Activated T-helper 1 cell treated with anti-CD3 and anti-CD28 coated beads, Interleukin-12 subunit alpha, Interleukin-12 subunit beta, Interleukin-2, Interleukin-4 antibody, amounts not matched to agents 30 ng/mL and 10 ng/mL and 1 ng/mL, durations not matched to agents 14 hours and 24 hours and 36 hours (primary cell): ENCODE measurements around the gene TYW1B. TPM values are rescaled to one million over a fixed set of nuclear protein-coding genes. Genes with fewer than 3 reads are reported as not detected.
"Not testable (repeated sequence)": the region's sequence is repeated elsewhere in the genome, so short reads cannot be mapped to it uniquely, and the experiment has no call there.

Experiments
- DNase-seq: peaks from one replicate; pipeline ENCODE4 v3.0.0; 2021; ENCODE audit warnings: low spot score
- H3K27ac Mint-ChIP-seq: one replicate; pipeline ENCODE4 v1.8.0; 2021; ENCODE audit warnings: mild to moderate bottlenecking, mixed read lengths
- H3K27me3 Mint-ChIP-seq: one replicate; pipeline ENCODE4 v1.8.0; 2022; ENCODE audit warnings: mild to moderate bottlenecking, moderate library complexity, mixed read lengths; ENCODE audit not compliant: insufficient read depth
- H3K36me3 Mint-ChIP-seq: one replicate; pipeline ENCODE4 v1.8.0; 2021; ENCODE audit warnings: low read depth, mixed read lengths
- H3K4me1 Mint-ChIP-seq: one replicate; pipeline ENCODE4 v1.8.0; 2021; ENCODE audit warnings: low read depth, mixed read lengths
- H3K4me3 Mint-ChIP-seq: one replicate; pipeline ENCODE4 v1.8.0; 2021; ENCODE audit warnings: mild to moderate bottlenecking, moderate library complexity, mixed read lengths
- H3K9me3 Mint-ChIP-seq: one replicate; pipeline ENCODE4 v1.8.0; 2021; ENCODE audit warnings: mixed read lengths
- intact Hi-C: fragments of 100-400 bp; cut with micrococcal nuclease; formaldehyde crosslinking; loops from one replicate; pipeline ENCODE4 v1.15.1; 2024
- total RNA-seq: library from RNA; stranded (reverse); gene quantifications from 2 replicates; pipeline ENCODE4 v1.2.3, GENCODE V29; 2022

Gene TYW1B
- total RNA-seq, 1 donor from 2014 or later = 3.3 TPM

DNA sequence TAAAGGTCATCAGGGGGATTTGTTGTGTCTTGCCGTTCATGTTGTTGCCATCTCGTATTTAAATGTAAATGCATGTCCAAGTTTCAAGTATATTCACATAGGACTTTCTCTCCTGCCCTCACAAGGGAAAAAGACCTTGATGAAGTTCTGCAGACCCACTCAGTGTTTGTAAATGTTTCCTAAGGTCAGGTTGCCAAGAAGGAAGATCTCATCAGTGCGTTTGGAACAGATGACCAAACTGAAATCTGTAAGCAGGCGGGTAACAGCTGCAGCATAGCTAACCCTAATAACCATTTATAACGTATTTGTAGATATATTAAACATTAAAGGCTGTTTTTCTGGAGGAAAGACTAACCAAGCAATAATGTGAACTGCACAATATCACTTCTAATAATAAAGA lies 2.6 kb upstream of the TYW1B start:
- Mint-ChIP-seq H3K36me3 (peaks cover 22% of the 10 kb centered on the region), H3K4me1 (peaks cover 26% of the 10 kb centered on the region), H3K4me3 (peak overlapping the region; percentile 99), H3K27ac (peak overlapping the region; percentile 100)
- DNase-seq, H3K27me3 Mint-ChIP-seq, H3K9me3 Mint-ChIP-seq: not testable (repeated sequence)
- intact Hi-C loops = loop anchor here (2.0 kb wide), 1 partner anchor 84 kb away; no protein-coding TSS in a partner anchor

DNA sequence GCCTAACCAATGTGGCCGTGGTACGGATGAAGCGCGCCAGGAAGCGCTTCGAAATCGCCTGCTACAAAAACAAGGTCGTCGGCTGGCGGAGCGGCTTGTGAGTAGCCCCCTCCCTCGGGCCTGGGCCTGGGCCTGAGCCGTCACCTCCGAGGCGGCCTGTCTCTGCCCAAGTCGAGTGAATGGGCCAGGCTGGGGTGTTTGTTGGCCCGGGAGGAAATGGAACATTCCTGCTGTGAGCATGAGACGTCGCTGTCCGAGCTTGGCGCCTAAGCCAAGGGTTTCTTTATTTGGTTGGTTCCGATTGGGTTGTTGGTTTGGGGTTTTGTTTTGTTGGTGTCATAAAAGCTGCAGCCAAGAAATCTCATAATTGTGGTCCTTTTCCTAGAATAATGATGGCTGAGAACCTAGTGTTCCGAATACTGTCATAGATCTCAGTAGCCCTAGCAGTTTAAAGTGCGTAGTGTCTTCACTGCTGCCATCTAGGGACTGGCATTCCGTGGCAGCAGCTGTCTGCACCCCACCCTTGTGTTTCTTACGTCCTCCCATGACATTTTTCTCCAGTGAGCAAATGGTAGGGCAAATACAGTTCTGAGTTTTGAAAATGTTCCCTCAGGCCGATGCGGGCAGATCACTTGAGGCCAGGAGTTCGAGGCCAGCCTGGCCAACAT lies 1.8 kb upstream of the TYW1B start:
- peak overlapping the region; percentile 99 for H3K4me3 Mint-ChIP-seq
- DNase-seq = peak; percentile 12
- H3K27ac Mint-ChIP-seq = peak overlapping the region; percentile 100
- H3K27me3 Mint-ChIP-seq, H3K9me3 Mint-ChIP-seq: not testable (repeated sequence)
- peaks cover 26% of the 10 kb centered on the region for H3K4me1 Mint-ChIP-seq
- intact Hi-C loops = loop anchor here (2.0 to 10.0 kb wide), 2 partner anchors 85 to 695 kb away; partner anchors contain the start of gene BAZ1B
- H3K36me3 Mint-ChIP-seq = peaks cover 21% of the 10 kb centered on the region

DNA sequence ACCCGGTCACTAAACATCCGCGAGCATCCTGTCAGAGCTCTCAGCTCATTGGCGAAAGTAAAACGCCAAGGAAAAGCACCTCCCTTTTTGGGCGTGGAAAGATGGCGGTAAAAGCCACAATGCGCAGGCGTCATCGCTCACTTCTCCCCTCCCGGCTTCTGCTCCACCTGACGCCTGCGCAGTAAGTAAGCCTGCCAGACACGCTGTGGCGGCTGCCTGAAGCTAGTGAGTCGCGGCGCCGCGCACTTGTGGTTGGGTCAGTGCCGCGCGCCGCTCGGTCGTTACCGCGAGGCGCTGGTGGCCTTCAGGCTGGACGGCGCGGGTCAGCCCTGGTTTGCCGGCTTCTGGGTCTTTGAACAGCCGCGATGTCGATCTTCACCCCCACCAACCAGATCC lies 1.3 kb upstream of the TYW1B start:
- H3K9me3 Mint-ChIP-seq, H3K27me3 Mint-ChIP-seq: not testable (repeated sequence)
- Mint-ChIP-seq H3K27ac (peak overlapping the region; percentile 100), H3K36me3 (peaks cover 19% of the 10 kb centered on the region), H3K4me3 (peak overlapping the region; percentile 99), H3K4me1 (peaks cover 26% of the 10 kb centered on the region)
- intact Hi-C loops = loop anchor here (10.0 kb wide), 1 partner anchor 696 kb away; the partner anchor contains the start of gene BAZ1B
- peak; percentile 96 for DNase-seq

DNA sequence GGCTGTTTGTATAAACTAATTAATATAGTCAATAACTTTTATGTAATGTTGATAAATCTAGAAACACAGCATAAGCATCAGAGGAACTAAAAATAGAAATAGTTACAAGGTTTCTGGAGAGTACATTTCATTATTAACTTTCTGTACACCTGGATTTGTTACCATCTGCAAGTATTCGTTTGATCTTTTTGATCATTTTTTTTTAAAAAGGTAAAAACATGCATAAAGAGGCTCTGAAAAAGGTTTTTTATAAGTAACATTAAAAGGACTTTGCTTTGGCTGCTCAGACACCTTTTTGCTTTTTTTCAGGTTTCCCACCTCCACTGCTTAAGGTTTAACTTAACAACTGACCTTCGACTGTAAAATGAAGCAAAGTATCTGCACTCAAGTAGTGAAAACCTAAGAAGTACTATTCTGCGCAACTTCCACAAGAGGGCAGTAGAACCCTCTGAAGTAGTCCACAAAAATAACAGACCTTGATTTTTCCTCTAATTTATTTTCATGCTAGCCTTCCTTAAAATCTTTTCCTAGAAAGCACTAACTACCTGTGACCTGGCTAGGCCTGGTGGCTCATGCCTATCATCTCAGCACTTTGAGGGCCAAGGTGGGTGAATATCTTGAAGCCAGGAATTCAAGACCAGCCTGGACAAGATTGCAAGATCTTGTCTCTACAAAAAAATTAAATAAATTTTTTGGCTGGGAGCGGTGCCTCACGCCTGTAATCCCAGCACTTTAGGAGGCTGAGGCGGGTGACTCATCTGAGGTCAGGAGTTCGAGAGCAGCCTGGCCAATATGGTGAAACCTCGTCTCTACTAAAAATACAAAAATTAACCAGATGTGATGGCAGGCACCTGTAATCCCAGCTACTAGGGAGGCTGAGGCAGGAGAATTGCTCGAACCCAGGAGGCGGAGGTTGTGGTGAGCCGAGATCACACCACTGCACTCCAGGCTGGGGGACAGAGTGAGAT lies 4.0 kb downstream of the TYW1B start:
- H3K36me3 Mint-ChIP-seq, H3K4me1 Mint-ChIP-seq, H3K4me3 Mint-ChIP-seq, H3K27ac Mint-ChIP-seq, DNase-seq, H3K27me3 Mint-ChIP-seq, H3K9me3 Mint-ChIP-seq: not testable (repeated sequence)
- intact Hi-C loops = loop anchor here (2.0 to 10.0 kb wide), 2 partner anchors 91 to 701 kb away; partner anchors contain the start of gene BAZ1B

DNA sequence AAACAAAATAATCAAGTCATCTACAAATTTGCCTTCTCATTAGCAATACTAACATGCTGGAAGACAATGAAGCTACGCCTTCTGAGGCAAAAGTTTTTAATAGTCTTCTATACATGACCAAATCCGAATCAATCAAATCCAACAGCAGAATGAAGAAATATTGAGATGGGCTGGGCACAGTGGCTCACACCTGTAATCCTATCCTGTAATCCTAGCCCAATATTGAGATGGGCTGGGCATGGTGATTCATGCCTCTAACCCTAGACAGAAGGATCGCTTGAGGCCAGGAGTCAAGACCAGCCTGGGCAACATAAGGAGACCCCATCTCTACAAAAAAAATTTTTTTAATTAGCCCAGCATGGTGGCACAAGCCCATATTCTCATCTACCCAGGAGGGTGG lies 5.5 kb downstream of the TYW1B start:
- H3K4me3 Mint-ChIP-seq, H3K36me3 Mint-ChIP-seq, H3K9me3 Mint-ChIP-seq, H3K27me3 Mint-ChIP-seq, H3K27ac Mint-ChIP-seq, DNase-seq, H3K4me1 Mint-ChIP-seq: not testable (repeated sequence)
- intact Hi-C loops = loop anchor here (2.0 to 10.0 kb wide), 2 partner anchors 92 to 702 kb away; partner anchors contain the start of gene BAZ1B

DNA sequence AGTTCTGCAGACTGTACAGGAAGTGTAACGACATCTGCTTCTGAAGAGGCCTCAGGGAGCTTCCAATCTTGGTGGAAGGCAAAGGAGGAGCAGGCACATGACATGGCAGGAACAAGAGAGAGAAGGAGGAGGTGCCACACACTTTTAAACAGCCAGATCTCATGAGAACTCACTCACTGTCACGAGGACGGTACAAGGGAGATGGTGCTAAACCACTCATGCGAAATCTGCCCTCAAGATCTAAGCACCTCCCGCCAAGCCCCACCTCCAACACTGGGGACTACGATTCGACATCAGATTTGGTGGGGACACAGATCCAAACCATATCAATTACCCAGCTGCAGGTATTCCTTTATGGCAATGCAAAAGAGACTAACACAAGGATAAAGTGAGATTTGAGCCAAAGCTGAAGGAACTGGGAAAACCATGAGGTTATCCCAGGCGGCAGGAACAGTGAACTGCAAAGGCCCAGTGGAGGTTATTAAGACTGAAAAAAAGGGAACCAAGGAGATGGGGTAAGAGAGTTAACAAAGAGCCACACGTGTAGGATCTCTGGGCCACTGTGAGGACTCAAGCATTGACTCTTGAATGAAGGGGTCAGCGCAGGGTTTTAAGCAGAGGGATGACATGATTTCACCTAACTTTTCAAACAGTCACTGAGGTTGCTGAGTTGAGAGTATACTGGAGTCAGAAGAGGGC lies 9.2 kb downstream of the TYW1B start:
- H3K4me3 Mint-ChIP-seq, DNase-seq, H3K9me3 Mint-ChIP-seq, intact Hi-C loops, H3K27ac Mint-ChIP-seq, H3K36me3 Mint-ChIP-seq, H3K27me3 Mint-ChIP-seq, H3K4me1 Mint-ChIP-seq: not testable (repeated sequence)

DNA sequence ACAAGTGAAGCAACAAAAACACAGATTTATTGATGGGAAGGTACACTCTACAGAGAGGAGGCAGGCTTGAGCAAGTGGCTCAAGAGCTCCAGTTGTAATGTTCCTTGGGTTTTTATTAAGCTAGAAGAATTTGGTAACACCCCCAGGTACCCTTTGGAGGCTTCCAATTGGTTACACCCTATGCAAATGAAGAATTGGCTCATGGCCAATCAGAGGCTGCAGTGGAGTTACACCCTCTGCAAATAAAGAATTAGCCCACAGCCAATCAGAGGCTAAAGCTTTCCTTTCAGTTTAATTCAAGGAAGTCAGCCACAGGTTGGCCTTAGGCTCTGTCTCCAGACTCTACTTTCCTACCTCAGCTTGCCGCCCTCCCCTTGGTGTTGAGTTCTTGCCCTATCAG lies 10.3 kb downstream of the TYW1B start:
- H3K27ac Mint-ChIP-seq, intact Hi-C loops, H3K27me3 Mint-ChIP-seq, H3K4me3 Mint-ChIP-seq, DNase-seq, H3K36me3 Mint-ChIP-seq, H3K4me1 Mint-ChIP-seq, H3K9me3 Mint-ChIP-seq: not testable (repeated sequence)

DNA sequence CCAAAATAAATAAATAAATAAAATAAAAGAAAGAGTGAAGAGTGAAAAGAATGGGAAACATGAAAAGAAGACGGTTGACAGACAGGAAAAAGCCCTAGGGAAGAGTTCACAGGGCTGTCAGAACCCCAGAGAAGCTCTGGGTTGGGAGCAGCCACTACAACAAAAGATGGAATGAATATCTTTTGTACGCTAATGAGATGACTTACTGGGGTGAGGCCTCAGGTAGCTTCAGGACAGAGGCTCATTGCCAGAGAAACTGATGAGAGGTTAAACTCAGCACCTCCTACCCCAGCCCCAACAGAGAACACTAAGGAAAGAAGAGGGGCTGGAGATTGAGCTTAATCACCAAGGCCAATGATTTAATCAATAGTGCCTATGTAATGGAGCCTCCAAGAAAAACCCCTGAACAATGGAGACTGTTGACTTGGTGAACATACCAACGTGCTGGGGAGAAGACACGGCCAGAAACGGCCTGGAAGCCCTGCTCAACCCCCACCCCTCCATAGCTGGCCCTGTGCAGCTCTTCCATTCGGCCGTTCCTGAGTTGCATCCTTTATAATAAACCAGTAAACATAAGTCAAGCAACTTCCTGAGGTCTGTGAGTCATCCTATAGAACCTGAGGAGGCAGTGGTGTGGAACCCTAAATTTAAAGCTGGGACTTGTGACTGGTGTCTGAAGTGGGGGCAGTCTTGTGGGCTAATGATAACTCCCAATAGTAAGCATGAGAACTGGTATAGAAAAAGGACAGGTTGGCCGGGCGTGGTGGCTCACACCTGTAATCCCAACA lies 11.4 kb downstream of the TYW1B start:
- H3K27ac Mint-ChIP-seq, DNase-seq, H3K4me3 Mint-ChIP-seq, H3K27me3 Mint-ChIP-seq, H3K4me1 Mint-ChIP-seq, intact Hi-C loops, H3K9me3 Mint-ChIP-seq, H3K36me3 Mint-ChIP-seq: not testable (repeated sequence)

DNA sequence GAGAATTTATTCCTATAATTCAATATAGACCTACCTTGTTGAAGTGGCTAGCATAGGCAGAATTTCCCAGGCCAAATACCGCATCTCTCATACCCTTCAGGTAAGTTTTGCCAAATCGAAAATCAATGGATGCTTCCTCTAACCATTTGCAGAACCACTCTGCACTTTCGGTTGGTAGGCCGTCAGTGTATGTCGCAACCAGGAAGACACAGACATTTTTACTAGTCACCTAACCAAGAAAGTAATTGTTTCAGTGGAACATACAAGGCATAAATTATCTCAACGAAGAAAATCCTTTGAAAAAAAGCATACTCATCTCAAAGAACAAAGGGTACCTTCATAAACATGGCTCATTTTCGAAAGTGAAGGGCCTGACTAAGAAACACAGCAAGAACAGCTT lies 17.6 kb downstream of the TYW1B start:
- H3K4me1 Mint-ChIP-seq, H3K9me3 Mint-ChIP-seq, DNase-seq, H3K27me3 Mint-ChIP-seq, H3K4me3 Mint-ChIP-seq, intact Hi-C loops, H3K27ac Mint-ChIP-seq: not testable (repeated sequence)
- peaks cover 12% of the 10 kb centered on the region for H3K36me3 Mint-ChIP-seq

DNA sequence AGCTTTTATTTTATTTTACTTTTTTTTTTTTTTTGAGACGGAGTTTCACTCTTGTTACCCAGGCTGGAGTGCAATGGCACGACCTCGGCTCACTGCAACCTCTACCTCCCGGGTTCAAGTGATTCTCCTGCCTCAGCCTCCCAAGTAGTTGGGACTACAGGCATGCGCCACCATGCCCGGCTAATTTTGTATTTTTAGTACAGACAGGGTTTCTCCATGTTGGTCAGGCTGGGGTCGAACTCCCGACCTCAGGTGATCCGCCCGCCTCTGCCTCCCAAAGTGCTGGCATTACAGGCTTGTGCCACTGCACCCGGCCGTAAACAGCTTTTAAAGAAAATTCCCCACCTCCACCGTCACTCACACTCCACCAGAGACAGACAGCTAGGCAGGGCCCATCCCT lies 19.5 kb downstream of the TYW1B start:
- H3K9me3 Mint-ChIP-seq, H3K4me3 Mint-ChIP-seq, H3K27ac Mint-ChIP-seq, H3K4me1 Mint-ChIP-seq, H3K27me3 Mint-ChIP-seq, DNase-seq, intact Hi-C loops: not testable (repeated sequence)
- H3K36me3 Mint-ChIP-seq = peaks cover 16% of the 10 kb centered on the region

DNA sequence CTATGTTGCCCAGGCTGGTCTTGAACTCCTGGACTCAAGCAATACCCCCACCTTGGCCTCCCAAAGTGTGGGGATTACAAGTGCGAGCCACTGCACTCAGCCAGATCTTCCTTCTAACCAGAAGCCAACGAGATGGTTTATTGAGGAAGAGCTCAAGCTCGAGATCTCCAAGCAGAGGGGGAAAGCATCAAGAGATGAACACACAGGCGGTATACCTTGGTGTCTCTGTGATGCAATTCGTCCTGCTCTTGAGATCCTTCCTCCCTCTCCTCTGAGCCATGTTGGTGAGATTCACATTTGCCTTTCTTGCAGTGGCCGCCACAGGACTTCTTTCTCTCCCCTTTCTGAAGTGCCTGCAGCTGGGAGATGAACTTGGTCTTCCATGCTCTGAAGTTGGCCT lies 21.1 kb downstream of the TYW1B start:
- intact Hi-C loops, DNase-seq, H3K4me1 Mint-ChIP-seq, H3K4me3 Mint-ChIP-seq, H3K9me3 Mint-ChIP-seq, H3K27ac Mint-ChIP-seq, H3K27me3 Mint-ChIP-seq: not testable (repeated sequence)
- H3K36me3 Mint-ChIP-seq = peaks cover 16% of the 10 kb centered on the region
